Esophagus squamous epithelium (tissue), 5 donors: ENCODE measurements around the gene TMTC1. TPM values are rescaled to one million over a fixed set of nuclear protein-coding genes. Genes with fewer than 3 reads are reported as not detected.

ENCODE experiments used
- DNase-seq: peaks from one replicate; lab custom pipeline; 2025; lab: John Stamatoyannopoulos, UW
- H3K27ac ChIP-seq, 4 donors: fragments of 200-600 bp; sonication (generic); one replicate each; pipeline ENCODE4 v1.5.1; 2016 to 2019; ENCODE audit warnings: mild to moderate bottlenecking in 1 of 4
- H3K27me3 ChIP-seq, 4 donors: fragments of 200-600 bp; sonication (generic); 1 replicate in 3 of 4; 2 replicates in 1 of 4; pipeline versions ENCODE4 v1.5.1 to v1.6.0; 2017 to 2021; ENCODE audit warnings: antibody characterized with exemption in 1 of 4
- H3K36me3 ChIP-seq, 3 donors: fragments of 200-600 bp; sonication (generic); one replicate each; pipeline ENCODE4 v1.5.1; 2016 to 2019
- H3K4me1 ChIP-seq, 3 donors: fragments of 200-600 bp; sonication (generic); one replicate each; pipeline ENCODE4 v1.5.1; 2017 to 2019
- H3K4me3 ChIP-seq, 4 donors: fragments of 200-600 bp; sonication (generic); 1 replicate in 3 of 4; 2 replicates in 1 of 4; pipeline ENCODE4 v1.5.1; 2016 to 2019; ENCODE audit warnings: mild to moderate bottlenecking in 2 of 4, moderate library complexity in 1 of 4
- H3K9me3 ChIP-seq, 3 donors: fragments of 200-600 bp; sonication (generic); one replicate each; pipeline ENCODE4 v1.5.1; 2016 to 2019
- POLR2A ChIP-seq, 4 donors: fragments of 450-650 bp; IDR thresholded peaks; one replicate each; pipeline ENCODE4 v1.6.1; 2017; ENCODE audit warnings: antibody characterized with exemption in 4 of 4, mild to moderate bottlenecking in 4 of 4, moderate library complexity in 3 of 4
- WGBS, 2 donors: methylation state at CpG; one replicate each; pipeline ENCODE4 v1.1.5; 2018; 5-methylcytosine and 5-hydroxymethylcytosine counted together
- intact Hi-C: fragments of 100-400 bp; cut with DNase I; formaldehyde crosslinking; loops from one replicate; pipeline ENCODE4 v1.15.0; 2022
- total RNA-seq, 4 donors: library from RNA; depleted of rRNA; stranded (reverse); fragments of >200 nt; gene quantifications; one replicate each; pipeline ENCODE4 v1.1.0, GENCODE V29; 2016
- TF ChIP-seq, protein P1 (sequence below), 6 experiments: fragments of 450-650 bp in 4 of 6; fragments of 200-600 bp in 2 of 6; sonication (generic) in 2 of 6; IDR thresholded peaks; one replicate each; pipeline ENCODE4 v1.5.1; 2016 to 2019; ENCODE audit warnings: antibody characterized with exemption in 6 of 6, mild to moderate bottlenecking in 4 of 6, moderate library complexity in 4 of 6
- donor health status: DM: yes; HTN: yes; CAD: no.

The TMTC1 gene
- total RNA-seq, 4 donors from 2014 or later, result 2.5 to 31.9 (median 14.7) TPM

DNA sequence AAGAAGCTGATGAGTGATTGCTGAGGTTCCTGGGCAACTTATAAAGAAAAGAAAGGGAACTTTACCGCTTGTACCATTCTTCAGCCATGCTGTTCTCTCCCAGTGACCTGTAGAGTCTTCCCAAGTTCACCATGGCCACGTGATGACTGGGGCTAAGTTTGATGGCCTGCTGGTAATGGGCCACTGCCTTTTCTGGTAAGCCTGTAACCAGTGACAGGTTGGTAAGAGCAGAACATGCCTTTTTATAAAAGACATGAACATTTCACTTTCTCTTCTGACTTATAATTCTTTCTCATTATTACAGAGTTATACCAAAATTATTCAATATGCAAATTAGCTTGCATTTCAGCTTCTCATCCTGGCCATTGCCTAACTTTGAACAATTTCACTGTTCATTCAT is 265.3 kb downstream of the TMTC1 start:
- intact Hi-C loops, result no loop called here
- H3K4me1 ChIP-seq, result no peaks in the 10 kb centered on the region
- H3K4me3 ChIP-seq, result no peak overlapping the region
- no peaks in the 10 kb centered on the region for H3K27me3 ChIP-seq
- no peak for TF ChIP-seq POLR2A (IDR thresholded peaks at IDR 0.05)
- TF ChIP-seq, protein P1, sequence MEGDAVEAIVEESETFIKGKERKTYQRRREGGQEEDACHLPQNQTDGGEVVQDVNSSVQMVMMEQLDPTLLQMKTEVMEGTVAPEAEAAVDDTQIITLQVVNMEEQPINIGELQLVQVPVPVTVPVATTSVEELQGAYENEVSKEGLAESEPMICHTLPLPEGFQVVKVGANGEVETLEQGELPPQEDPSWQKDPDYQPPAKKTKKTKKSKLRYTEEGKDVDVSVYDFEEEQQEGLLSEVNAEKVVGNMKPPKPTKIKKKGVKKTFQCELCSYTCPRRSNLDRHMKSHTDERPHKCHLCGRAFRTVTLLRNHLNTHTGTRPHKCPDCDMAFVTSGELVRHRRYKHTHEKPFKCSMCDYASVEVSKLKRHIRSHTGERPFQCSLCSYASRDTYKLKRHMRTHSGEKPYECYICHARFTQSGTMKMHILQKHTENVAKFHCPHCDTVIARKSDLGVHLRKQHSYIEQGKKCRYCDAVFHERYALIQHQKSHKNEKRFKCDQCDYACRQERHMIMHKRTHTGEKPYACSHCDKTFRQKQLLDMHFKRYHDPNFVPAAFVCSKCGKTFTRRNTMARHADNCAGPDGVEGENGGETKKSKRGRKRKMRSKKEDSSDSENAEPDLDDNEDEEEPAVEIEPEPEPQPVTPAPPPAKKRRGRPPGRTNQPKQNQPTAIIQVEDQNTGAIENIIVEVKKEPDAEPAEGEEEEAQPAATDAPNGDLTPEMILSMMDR (IDR thresholded peaks at IDR 0.05), result no peak
- no peaks in the 10 kb centered on the region for H3K9me3 ChIP-seq
- H3K27ac ChIP-seq, result no peak overlapping the region
- DNase-seq, result no peak
- 88 to 94% methylated on average over 2 of the region's 2 CpGs for WGBS, 2 donors
- H3K36me3 ChIP-seq, result peaks cover 0 to 28% (median 0%) of the 10 kb centered on the region in 3 donors

DNA sequence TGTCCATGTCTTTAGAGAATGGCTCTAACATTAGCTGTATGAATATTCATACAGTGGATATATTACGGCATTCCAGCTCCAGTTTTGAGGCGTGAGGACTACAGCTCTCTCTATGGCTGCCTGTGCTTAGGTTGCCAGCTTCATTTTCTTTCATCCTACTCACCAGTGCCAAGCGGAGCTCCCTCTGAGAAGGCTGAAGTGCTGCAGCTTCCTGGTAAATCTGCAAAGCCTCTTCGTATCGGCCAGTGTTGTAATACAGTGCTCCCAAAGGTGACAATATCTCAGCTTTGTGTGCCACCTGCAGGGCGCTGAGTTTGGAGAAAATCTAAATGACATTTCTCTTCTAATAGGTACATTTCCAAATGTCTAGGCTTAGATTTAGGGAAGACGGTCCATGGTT is 266.5 kb downstream of the TMTC1 start:
- no peak overlapping the region for H3K4me3 ChIP-seq
- TF ChIP-seq POLR2A (IDR thresholded peaks at IDR 0.05), result no peak
- TF ChIP-seq, protein P1 (IDR thresholded peaks at IDR 0.05), result no peak
- 89 to 90% methylated on average over 7 of the region's 7 CpGs for WGBS, 2 donors
- no peaks in the 10 kb centered on the region for H3K9me3 ChIP-seq
- H3K27ac ChIP-seq, result no peak overlapping the region
- no peaks in the 10 kb centered on the region for H3K4me1 ChIP-seq
- intact Hi-C loops, result no loop called here
- peaks cover 0 to 28% (median 0%) of the 10 kb centered on the region in 3 donors for H3K36me3 ChIP-seq
- no peaks in the 10 kb centered on the region for H3K27me3 ChIP-seq
- no peak for DNase-seq

DNA sequence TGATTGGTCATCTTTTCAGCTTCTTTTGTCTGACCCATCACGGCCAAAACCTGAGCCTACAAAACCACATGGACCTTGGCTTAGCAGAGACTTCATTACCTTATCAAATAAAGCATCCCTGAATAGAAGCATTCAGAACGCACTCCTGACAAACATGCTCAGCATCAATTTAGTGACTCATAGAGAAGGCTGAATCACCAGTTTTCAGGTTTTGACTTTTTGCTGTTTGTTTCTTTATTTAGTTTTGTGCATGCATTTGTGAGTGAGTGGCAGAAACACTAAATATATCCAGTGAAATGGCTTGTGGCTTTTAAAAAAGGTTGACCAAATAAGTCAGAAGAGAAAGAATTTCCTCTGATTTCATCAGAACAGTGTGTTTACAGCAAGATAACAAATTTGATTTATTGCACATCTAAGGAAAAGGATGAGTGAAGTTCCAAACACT is 267.3 kb downstream of the TMTC1 start:
- H3K36me3 ChIP-seq, result peaks cover 0 to 35% (median 0%) of the 10 kb centered on the region in 3 donors
- DNase-seq, result no peak
- intact Hi-C loops, result no loop called here
- no peak overlapping the region for H3K4me3 ChIP-seq
- no peak overlapping the region for H3K27ac ChIP-seq
- WGBS, 2 donors, result 30 to 62% methylated on average over 2 of the region's 2 CpGs
- no peaks in the 10 kb centered on the region for H3K4me1 ChIP-seq
- no peaks in the 10 kb centered on the region for H3K27me3 ChIP-seq
- TF ChIP-seq, protein P1 (IDR thresholded peaks at IDR 0.05), result no peak
- TF ChIP-seq POLR2A (IDR thresholded peaks at IDR 0.05), result no peak
- no peaks in the 10 kb centered on the region for H3K9me3 ChIP-seq

DNA sequence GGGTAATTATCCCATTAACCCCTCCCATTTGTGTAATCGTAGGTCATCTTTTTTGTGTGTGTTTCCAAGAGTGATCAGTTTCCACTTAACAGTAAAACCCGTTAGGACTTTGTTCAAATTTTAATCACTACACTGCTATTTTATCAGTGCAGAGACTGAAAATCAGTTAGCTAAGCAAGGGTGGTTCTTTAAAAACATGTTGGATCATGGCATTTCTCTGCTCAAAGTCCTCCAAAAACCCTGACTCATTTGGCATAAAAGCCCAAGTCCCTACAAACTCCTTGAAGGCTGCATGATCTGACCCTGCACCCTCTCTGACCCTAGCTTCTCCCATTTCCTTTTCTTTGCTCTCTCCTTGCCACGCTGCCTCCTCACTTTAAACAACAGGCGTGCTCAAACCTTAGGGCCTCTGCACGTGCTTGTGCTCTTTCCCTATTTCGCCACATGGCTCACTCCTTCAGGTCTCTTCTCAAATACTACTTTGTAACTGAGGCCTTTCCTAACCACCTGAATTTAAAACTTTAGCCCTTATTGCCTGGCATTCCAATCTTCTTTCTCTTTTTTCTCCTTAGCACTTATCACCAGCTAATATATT is 273.1 kb downstream of the TMTC1 start:
- no peak for DNase-seq
- intact Hi-C loops, result no loop called here
- Histone ChIP-seq H3K36me3 (peaks cover 0 to 24% (median 0%) of the 10 kb centered on the region in 3 donors), H3K9me3 (no peaks in the 10 kb centered on the region), H3K27me3 (no peaks in the 10 kb centered on the region), H3K4me1 (no peaks in the 10 kb centered on the region), H3K4me3 (no peak overlapping the region), H3K27ac (no peak overlapping the region)
- WGBS, 2 donors, result 38 to 57% methylated on average over 6 of the region's 6 CpGs
- TF ChIP-seq POLR2A (IDR thresholded peaks at IDR 0.05), result no peak
- TF ChIP-seq, protein P1 (IDR thresholded peaks at IDR 0.05), result no peak

DNA sequence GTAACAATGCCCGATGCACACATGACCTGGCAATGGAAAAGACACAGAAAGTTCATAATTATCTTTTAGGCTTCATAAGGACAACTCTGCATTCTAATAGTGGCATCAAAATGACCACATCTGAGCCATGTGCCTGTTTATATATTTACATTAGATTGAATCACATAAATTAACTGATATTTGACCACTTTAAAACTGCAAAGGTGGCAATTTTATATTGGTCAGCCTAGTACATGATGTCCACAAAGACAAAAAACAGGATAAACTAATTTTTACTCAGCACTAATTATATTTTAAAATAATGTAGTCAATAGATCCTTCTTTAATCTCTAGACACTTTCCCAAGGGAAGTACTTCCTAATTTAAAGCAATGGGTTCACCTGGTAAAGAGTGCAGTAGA is 274.2 kb downstream of the TMTC1 start:
- H3K9me3 ChIP-seq, result no peaks in the 10 kb centered on the region
- H3K4me1 ChIP-seq, result no peaks in the 10 kb centered on the region
- WGBS, 2 donors, result 79 to 100% methylated on average over 1 of the region's 1 CpG
- no peak for TF ChIP-seq POLR2A (IDR thresholded peaks at IDR 0.05)
- TF ChIP-seq, protein P1 (IDR thresholded peaks at IDR 0.05), result no peak
- intact Hi-C loops, result no loop called here
- peaks cover 0 to 19% (median 0%) of the 10 kb centered on the region in 3 donors for H3K36me3 ChIP-seq
- H3K4me3 ChIP-seq, result no peak overlapping the region
- no peaks in the 10 kb centered on the region for H3K27me3 ChIP-seq
- H3K27ac ChIP-seq, result no peak overlapping the region
- DNase-seq, result no peak
